MCF 10A (cell line): ENCODE data around the gene SERPINB10. TPM values are rescaled to one million over a fixed set of nuclear protein-coding genes. Genes with fewer than 3 reads are reported as not detected.

ENCODE experiments used
- BruUV-seq: library from RNA; stranded (reverse); fragments of 400-500 nt; replicated peaks from 2 replicates; lab custom pipeline; 2021; lab: Mats Ljungman, UMichigan
- CTCF ChIA-PET: fragments of 300-600 bp; sonication (Branson Sonifier 250); formaldehyde crosslinking; extraction: SDS; loops from one replicate; lab custom pipeline; 2021; ENCODE audit warnings: antibody characterized with exemption, inconsistent platforms; lab: Yijun Ruan, JAX
- POLR2A ChIA-PET: fragments of 300-600, 350-650 bp; sonication (Branson Sonifier 250); formaldehyde crosslinking; extraction: SDS; loops from one replicate; lab custom pipeline; 2020; ENCODE audit warnings: antibody characterized with exemption, inconsistent platforms; lab: Yijun Ruan, JAX
- DNase-seq: peaks from one replicate; pipeline ENCODE4 v3.0.0-alpha.2; 2018; ENCODE audit not compliant: unreplicated experiment
- H3K27ac Mint-ChIP-seq: one replicate; pipeline ENCODE4 v1.8.0; 2022; ENCODE audit warnings: mild to moderate bottlenecking, low read depth, mixed read lengths; ENCODE audit not compliant: unreplicated experiment
- H3K27me3 Mint-ChIP-seq: one replicate; pipeline ENCODE4 v1.8.0; 2022; ENCODE audit warnings: mixed read lengths; ENCODE audit not compliant: insufficient read depth, unreplicated experiment
- H3K36me3 Mint-ChIP-seq: one replicate; pipeline ENCODE4 v1.8.0; 2022; ENCODE audit warnings: mild to moderate bottlenecking, moderate library complexity, mixed read lengths; ENCODE audit not compliant: insufficient read depth, unreplicated experiment
- H3K4me1 Mint-ChIP-seq: one replicate; pipeline ENCODE4 v1.8.0; 2022; ENCODE audit warnings: mixed read lengths; ENCODE audit not compliant: insufficient read depth, unreplicated experiment
- H3K4me3 Mint-ChIP-seq: one replicate; pipeline ENCODE4 v1.8.0; 2022; ENCODE audit warnings: mild to moderate bottlenecking, moderate library complexity, mixed read lengths; ENCODE audit not compliant: unreplicated experiment
- H3K9me3 Mint-ChIP-seq: one replicate; pipeline ENCODE4 v1.8.0; 2022; ENCODE audit warnings: mixed read lengths; ENCODE audit not compliant: unreplicated experiment
- CTCF ChIP-seq: fragments of 200-600 bp; IDR thresholded peaks from one replicate; pipeline ENCODE4 v1.8.0; 2022; ENCODE audit warnings: antibody characterized with exemption, mild to moderate bottlenecking; ENCODE audit not compliant: unreplicated experiment
- intact Hi-C: fragments of 100-400 bp; cut with micrococcal nuclease; formaldehyde crosslinking; loops from 2 replicates; pipeline ENCODE4 v1.14.1; 2022
- total RNA-seq: library from RNA; stranded (reverse); gene quantifications from 2 replicates; pipeline ENCODE4 v1.2.3, GENCODE V29; 2022

SERPINB10 gene
- total RNA-seq, 1 experiment from 2014 or later, result not detected

GRCh38 chr18:63878925-63879324 is 28.8 kb upstream of the SERPINB10 start:
- CTCF ChIA-PET, result no interaction called here

GRCh38 chr18:63879709-63880108 is 28.0 kb upstream of the SERPINB10 start:
- peaks cover 5% of the 10 kb centered on the region for H3K36me3 Mint-ChIP-seq
- no peaks in the 10 kb centered on the region for H3K9me3 Mint-ChIP-seq
- no peaks in the 10 kb centered on the region for H3K27me3 Mint-ChIP-seq
- no peak for TF ChIP-seq CTCF
- no peak overlapping the region for H3K27ac Mint-ChIP-seq
- peaks cover 34% of the 10 kb centered on the region for H3K4me1 Mint-ChIP-seq
- intact Hi-C loops, result no loop called here
- CTCF ChIA-PET, result interaction anchor here (2.5 kb wide), 1 partner anchor 56 kb away, joined by 12 read pairs; no protein-coding TSS in a partner anchor
- POLR2A ChIA-PET, result interaction anchor here (1.1 to 3.5 kb wide), 2 partner anchors 12 to 103 kb away, joined by 3 to 26 read pairs; no protein-coding TSS in a partner anchor
- no TSS peak for BruUV-seq
- DNase-seq, result no peak
- H3K4me3 Mint-ChIP-seq, result no peak overlapping the region

More at GRCh38 chr18:63878925-63879324, 28.8 kb upstream of the SERPINB10 start:
- Mint-ChIP-seq H3K27ac (no peak overlapping the region), H3K36me3 (peaks cover 5% of the 10 kb centered on the region), H3K4me1 (peaks cover 34% of the 10 kb centered on the region), H3K4me3 (no peak overlapping the region), H3K27me3 (no peaks in the 10 kb centered on the region), H3K9me3 (no peaks in the 10 kb centered on the region)
- POLR2A ChIA-PET, result interaction anchor here (0.6 to 2.8 kb wide), 3 partner anchors 8 to 29 kb away, joined by 3 to 10 read pairs (median 3); partner anchors contain the start of gene SERPINB10
- no peak for DNase-seq
- no peak for TF ChIP-seq CTCF
- no TSS peak for BruUV-seq
- intact Hi-C loops, result no loop called here

DNA sequence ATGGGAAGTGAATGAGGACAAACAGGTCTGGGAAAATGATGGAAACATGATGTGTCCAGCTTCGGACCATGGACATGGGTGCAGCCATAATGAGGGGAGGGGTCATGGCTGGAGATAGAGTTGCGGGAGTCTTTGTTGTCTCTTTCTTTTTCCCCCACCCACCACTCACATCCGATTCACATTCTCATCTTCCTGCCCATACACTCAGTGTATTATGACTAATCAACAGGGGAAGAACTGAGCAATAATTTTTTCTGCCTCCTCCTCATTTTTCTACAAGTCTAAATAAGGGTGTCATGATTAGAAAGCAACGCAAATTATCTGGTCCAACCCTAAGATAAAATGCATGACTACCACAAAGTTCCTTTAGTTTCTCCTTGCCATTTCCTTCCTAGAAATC is 25.9 kb upstream of the SERPINB10 start:
- intact Hi-C loops, result loop anchor here (2.0 kb wide), 1 partner anchor 55 kb away; no protein-coding TSS in a partner anchor
- peak overlapping the region; percentile 75 for H3K27ac Mint-ChIP-seq

More for the DNA sequence above, 25.9 kb upstream of the SERPINB10 start:
- H3K4me3 Mint-ChIP-seq, result no peak overlapping the region
- POLR2A ChIA-PET, result interaction anchor here (0.6 to 3.5 kb wide), 6 partner anchors 12 to 455 kb away, joined by 3 to 26 read pairs (median 4); no protein-coding TSS in a partner anchor
- H3K4me1 Mint-ChIP-seq, result peaks cover 34% of the 10 kb centered on the region
- peak; percentile 11 for DNase-seq
- peaks cover 5% of the 10 kb centered on the region for H3K36me3 Mint-ChIP-seq
- TF ChIP-seq CTCF, result no peak
- no peaks in the 10 kb centered on the region for H3K27me3 Mint-ChIP-seq
- CTCF ChIA-PET, result interaction anchor here (0.9 to 2.5 kb wide), 2 partner anchors 54 to 303 kb away, joined by 4 to 12 read pairs; no protein-coding TSS in a partner anchor
- no peaks in the 10 kb centered on the region for H3K9me3 Mint-ChIP-seq
- no TSS peak for BruUV-seq
